Calu3 (cell line): ENCODE results near the gene BET1L. TPM values are rescaled to one million over a fixed set of nuclear protein-coding genes. Genes with fewer than 3 reads are reported as not detected.
"Not testable (repeated sequence)": the region's sequence is repeated elsewhere in the genome, so short reads cannot be mapped to it uniquely, and the experiment has no call there.

ENCODE experiments used
- BruUV-seq: library from RNA; stranded (reverse); fragments of 400-500 nt; replicated peaks from 2 replicates; lab custom pipeline; 2021; lab: Mats Ljungman, UMichigan
- CTCF ChIA-PET: fragments of 300-600 bp; sonication (Branson Sonifier 250); formaldehyde crosslinking; loops from one replicate; lab custom pipeline; 2022; ENCODE audit warnings: antibody characterized with exemption; lab: Charles Lee
- DNase-seq: peaks from one replicate; pipeline ENCODE4 v3.0.0; 2022
- H3K27ac Mint-ChIP-seq: one replicate; pipeline ENCODE4 v1.8.0; 2022; ENCODE audit warnings: mixed read lengths; ENCODE audit not compliant: unreplicated experiment
- H3K27me3 Mint-ChIP-seq: one replicate; pipeline ENCODE4 v1.8.0; 2022; ENCODE audit warnings: mixed read lengths; ENCODE audit not compliant: unreplicated experiment
- H3K36me3 Mint-ChIP-seq: one replicate; pipeline ENCODE4 v1.8.0; 2022; ENCODE audit warnings: mild to moderate bottlenecking, moderate library complexity, mixed read lengths; ENCODE audit not compliant: insufficient read depth, unreplicated experiment
- H3K4me1 Mint-ChIP-seq: one replicate; pipeline ENCODE4 v1.8.0; 2022; ENCODE audit warnings: mild to moderate bottlenecking, low read depth, mixed read lengths; ENCODE audit not compliant: unreplicated experiment
- H3K4me3 Mint-ChIP-seq: one replicate; pipeline ENCODE4 v1.8.0; 2022; ENCODE audit warnings: mild to moderate bottlenecking, low read depth, moderate library complexity, mixed read lengths; ENCODE audit not compliant: unreplicated experiment
- H3K9me3 Mint-ChIP-seq: one replicate; pipeline ENCODE4 v1.8.0; 2022; ENCODE audit warnings: low read depth, mixed read lengths; ENCODE audit not compliant: unreplicated experiment
- intact Hi-C: fragments of 100-400 bp; cut with micrococcal nuclease; formaldehyde crosslinking; loops from one replicate; pipeline ENCODE4 v1.10.0; 2022; ENCODE audit not compliant: unreplicated experiment
- total RNA-seq: library from RNA; stranded (reverse); gene quantifications from 2 replicates; pipeline ENCODE4 v1.2.3, GENCODE V29; 2022
- TF ChIP-seq, protein P1 (sequence below): fragments of 200-600 bp; IDR thresholded peaks from one replicate; pipeline ENCODE4 v1.8.0; 2022; ENCODE audit warnings: antibody characterized with exemption; ENCODE audit not compliant: unreplicated experiment

Gene BET1L
- total RNA-seq, 1 experiment from 2014 or later: 47.8 TPM

DNA sequence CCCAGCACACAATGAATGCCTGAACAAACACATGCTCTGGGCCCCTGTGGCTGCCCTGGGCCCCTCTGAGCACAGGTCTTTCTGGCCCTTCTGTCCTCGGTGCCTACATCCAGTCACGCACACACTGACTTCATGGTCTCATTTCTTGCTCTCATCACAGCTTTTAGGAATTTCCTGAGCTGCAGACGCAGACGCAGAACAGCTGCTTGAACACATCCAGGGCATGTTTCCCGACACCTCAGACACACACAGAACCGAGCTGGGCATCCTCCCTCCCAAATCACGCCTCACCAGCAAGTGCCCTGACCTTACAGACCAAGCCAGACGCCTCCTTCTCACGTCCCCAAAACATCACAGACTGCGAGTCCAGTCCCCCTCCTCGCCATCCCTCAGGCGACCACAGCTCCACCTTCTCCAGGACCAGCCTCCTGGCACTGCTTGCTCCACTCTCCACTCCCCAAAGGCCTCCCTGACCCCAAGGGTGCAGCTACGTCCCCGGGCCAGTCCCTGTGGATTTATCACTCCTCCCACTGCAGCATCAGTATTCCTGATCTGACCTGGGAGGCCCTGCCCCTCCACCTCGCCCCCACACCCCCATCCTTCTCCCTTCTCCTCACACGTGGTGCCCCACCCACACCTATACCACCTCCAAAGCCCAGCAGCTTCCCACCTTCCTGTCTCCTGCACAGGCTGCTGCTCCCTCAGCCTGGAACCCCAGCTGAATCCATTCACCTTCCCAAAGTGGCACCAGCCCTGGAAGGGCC, 16.0 kb upstream of the BET1L start:
- Mint-ChIP-seq H3K27ac (no peak overlapping the region), H3K9me3 (no peaks in the 10 kb centered on the region), H3K4me1 (no peaks in the 10 kb centered on the region), H3K36me3 (peaks cover 5% of the 10 kb centered on the region), H3K4me3 (no peak overlapping the region), H3K27me3 (no peaks in the 10 kb centered on the region)
- DNase-seq: no peak
- intact Hi-C loops: no loop called here
- TF ChIP-seq, protein P1, sequence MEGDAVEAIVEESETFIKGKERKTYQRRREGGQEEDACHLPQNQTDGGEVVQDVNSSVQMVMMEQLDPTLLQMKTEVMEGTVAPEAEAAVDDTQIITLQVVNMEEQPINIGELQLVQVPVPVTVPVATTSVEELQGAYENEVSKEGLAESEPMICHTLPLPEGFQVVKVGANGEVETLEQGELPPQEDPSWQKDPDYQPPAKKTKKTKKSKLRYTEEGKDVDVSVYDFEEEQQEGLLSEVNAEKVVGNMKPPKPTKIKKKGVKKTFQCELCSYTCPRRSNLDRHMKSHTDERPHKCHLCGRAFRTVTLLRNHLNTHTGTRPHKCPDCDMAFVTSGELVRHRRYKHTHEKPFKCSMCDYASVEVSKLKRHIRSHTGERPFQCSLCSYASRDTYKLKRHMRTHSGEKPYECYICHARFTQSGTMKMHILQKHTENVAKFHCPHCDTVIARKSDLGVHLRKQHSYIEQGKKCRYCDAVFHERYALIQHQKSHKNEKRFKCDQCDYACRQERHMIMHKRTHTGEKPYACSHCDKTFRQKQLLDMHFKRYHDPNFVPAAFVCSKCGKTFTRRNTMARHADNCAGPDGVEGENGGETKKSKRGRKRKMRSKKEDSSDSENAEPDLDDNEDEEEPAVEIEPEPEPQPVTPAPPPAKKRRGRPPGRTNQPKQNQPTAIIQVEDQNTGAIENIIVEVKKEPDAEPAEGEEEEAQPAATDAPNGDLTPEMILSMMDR: no peak
- CTCF ChIA-PET: no interaction called here
- no TSS peak for BruUV-seq

- DNase-seq: no peak
- TF ChIP-seq, protein P1: no peak
- intact Hi-C loops: no loop called here
- no peaks in the 10 kb centered on the region for H3K4me1 Mint-ChIP-seq
- CTCF ChIA-PET: no interaction called here
- H3K9me3 Mint-ChIP-seq: no peaks in the 10 kb centered on the region
- H3K27me3 Mint-ChIP-seq: no peaks in the 10 kb centered on the region
- no peak overlapping the region for H3K27ac Mint-ChIP-seq
- BruUV-seq: no TSS peak
- H3K4me3 Mint-ChIP-seq: no peak overlapping the region
- H3K36me3 Mint-ChIP-seq: peaks cover 5% of the 10 kb centered on the region
Observed at GRCh38 chr11:221998-222789, 15.0 kb upstream of the BET1L start.

GRCh38 chr11:221539-221938, 14.3 kb upstream of the BET1L start:
- DNase-seq: no peak
- H3K36me3 Mint-ChIP-seq: peaks cover 6% of the 10 kb centered on the region
- BruUV-seq: no TSS peak
- intact Hi-C loops: no loop called here
- no peak overlapping the region for H3K27ac Mint-ChIP-seq
- no peak overlapping the region for H3K4me3 Mint-ChIP-seq
- CTCF ChIA-PET: no interaction called here
- no peaks in the 10 kb centered on the region for H3K27me3 Mint-ChIP-seq
- TF ChIP-seq, protein P1: no peak
- H3K9me3 Mint-ChIP-seq: no peaks in the 10 kb centered on the region
- no peaks in the 10 kb centered on the region for H3K4me1 Mint-ChIP-seq

GRCh38 chr11:220641-221215, 13.5 kb upstream of the BET1L start:
- H3K9me3 Mint-ChIP-seq, DNase-seq, BruUV-seq, H3K4me3 Mint-ChIP-seq, intact Hi-C loops, H3K27me3 Mint-ChIP-seq, H3K27ac Mint-ChIP-seq, H3K4me1 Mint-ChIP-seq, CTCF ChIA-PET: not testable (repeated sequence)
- H3K36me3 Mint-ChIP-seq: peaks cover 14% of the 10 kb centered on the region
